ENCODE data around the gene MBD1. TPM values are rescaled to one million over a fixed set of nuclear protein-coding genes. Genes with fewer than 3 reads are reported as not detected.

Gene MBD1
- total and polyA plus RNA-seq, 4 donors = 13.9 to 45.8 (median 26.8) TPM

DNA sequence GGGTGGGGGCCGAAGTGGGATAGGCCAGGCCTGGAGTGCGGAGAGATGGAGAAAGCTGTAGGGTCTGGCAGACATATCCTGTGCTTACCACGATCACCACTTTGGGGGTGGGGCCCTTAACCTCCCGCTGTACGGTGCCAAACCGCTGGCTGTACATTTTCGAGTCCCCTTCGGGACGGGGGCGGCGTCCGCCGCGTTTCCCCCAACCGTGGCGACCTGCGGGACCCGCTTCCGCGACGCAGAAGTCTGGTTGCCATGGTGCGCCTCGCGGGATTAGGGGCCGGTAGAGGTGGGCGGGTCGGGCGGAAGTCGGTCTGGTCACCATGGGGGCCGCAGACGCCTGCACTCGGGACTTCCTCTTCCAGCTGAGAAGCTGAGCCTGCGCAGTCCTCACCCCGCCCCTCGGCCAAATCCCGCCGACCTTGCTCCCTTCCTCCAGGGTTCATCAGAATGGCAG is 15.0 kb downstream of the MBD1 start, which contains the start of gene CFAP53:
TSS of gene CFAP53 (minus strand) at position 248 of the 457 bp plus-strand sequence. CDS start at position 157, 91 bp downstream.
- TF ChIP-seq JUND (IDR thresholded peaks at IDR 0.05) (no peak), RXRA (IDR thresholded peaks at IDR 0.05) (peak; percentile 18 to 28), TAF1 (conservative IDR thresholded peaks at IDR 0.05) (no peak), YY1 (IDR thresholded peaks at IDR 0.05) (peak; percentile 53), SP1 (IDR thresholded peaks at IDR 0.05) (peak; percentile 36), RAD21 (IDR thresholded peaks at IDR 0.05) (no peak), FOXA1 (IDR thresholded peaks at IDR 0.05) (no peak), EGR1 (IDR thresholded peaks at IDR 0.05; ENCODE audit: low read depth in 2 of 2) (peak; percentile 42 to 55), HNF4G (IDR thresholded peaks at IDR 0.05) (peak; percentile 10), FOXA2 (IDR thresholded peaks at IDR 0.05) (no peak), HNF4A (conservative IDR thresholded peaks at IDR 0.05) (peak; percentile 28 to 32), GABPA (IDR thresholded peaks at IDR 0.05 in 1 of 2, conservative IDR thresholded peaks at IDR 0.05 in 1 of 2) (peak; percentile 70 to 93), NR2F2 (IDR thresholded peaks at IDR 0.05) (no peak)
- TF ChIP-seq, protein P1, sequence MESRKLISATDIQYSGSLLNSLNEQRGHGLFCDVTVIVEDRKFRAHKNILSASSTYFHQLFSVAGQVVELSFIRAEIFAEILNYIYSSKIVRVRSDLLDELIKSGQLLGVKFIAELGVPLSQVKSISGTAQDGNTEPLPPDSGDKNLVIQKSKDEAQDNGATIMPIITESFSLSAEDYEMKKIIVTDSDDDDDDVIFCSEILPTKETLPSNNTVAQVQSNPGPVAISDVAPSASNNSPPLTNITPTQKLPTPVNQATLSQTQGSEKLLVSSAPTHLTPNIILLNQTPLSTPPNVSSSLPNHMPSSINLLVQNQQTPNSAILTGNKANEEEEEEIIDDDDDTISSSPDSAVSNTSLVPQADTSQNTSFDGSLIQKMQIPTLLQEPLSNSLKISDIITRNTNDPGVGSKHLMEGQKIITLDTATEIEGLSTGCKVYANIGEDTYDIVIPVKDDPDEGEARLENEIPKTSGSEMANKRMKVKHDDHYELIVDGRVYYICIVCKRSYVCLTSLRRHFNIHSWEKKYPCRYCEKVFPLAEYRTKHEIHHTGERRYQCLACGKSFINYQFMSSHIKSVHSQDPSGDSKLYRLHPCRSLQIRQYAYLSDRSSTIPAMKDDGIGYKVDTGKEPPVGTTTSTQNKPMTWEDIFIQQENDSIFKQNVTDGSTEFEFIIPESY (IDR thresholded peaks at IDR 0.05) = peak; percentile 93
- TF ChIP-seq, protein P2, sequence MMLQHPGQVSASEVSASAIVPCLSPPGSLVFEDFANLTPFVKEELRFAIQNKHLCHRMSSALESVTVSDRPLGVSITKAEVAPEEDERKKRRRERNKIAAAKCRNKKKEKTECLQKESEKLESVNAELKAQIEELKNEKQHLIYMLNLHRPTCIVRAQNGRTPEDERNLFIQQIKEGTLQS (IDR thresholded peaks at IDR 0.05) = no peak
- TF ChIP-seq, protein P3, sequence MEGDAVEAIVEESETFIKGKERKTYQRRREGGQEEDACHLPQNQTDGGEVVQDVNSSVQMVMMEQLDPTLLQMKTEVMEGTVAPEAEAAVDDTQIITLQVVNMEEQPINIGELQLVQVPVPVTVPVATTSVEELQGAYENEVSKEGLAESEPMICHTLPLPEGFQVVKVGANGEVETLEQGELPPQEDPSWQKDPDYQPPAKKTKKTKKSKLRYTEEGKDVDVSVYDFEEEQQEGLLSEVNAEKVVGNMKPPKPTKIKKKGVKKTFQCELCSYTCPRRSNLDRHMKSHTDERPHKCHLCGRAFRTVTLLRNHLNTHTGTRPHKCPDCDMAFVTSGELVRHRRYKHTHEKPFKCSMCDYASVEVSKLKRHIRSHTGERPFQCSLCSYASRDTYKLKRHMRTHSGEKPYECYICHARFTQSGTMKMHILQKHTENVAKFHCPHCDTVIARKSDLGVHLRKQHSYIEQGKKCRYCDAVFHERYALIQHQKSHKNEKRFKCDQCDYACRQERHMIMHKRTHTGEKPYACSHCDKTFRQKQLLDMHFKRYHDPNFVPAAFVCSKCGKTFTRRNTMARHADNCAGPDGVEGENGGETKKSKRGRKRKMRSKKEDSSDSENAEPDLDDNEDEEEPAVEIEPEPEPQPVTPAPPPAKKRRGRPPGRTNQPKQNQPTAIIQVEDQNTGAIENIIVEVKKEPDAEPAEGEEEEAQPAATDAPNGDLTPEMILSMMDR (IDR thresholded peaks at IDR 0.05; ENCODE audit: low read depth, low read length, missing input control) = no peak
- TF ChIP-seq, protein P4, sequence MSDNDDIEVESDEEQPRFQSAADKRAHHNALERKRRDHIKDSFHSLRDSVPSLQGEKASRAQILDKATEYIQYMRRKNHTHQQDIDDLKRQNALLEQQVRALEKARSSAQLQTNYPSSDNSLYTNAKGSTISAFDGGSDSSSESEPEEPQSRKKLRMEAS (IDR thresholded peaks at IDR 0.05) = no peak
- TF ChIP-seq, protein P5, sequence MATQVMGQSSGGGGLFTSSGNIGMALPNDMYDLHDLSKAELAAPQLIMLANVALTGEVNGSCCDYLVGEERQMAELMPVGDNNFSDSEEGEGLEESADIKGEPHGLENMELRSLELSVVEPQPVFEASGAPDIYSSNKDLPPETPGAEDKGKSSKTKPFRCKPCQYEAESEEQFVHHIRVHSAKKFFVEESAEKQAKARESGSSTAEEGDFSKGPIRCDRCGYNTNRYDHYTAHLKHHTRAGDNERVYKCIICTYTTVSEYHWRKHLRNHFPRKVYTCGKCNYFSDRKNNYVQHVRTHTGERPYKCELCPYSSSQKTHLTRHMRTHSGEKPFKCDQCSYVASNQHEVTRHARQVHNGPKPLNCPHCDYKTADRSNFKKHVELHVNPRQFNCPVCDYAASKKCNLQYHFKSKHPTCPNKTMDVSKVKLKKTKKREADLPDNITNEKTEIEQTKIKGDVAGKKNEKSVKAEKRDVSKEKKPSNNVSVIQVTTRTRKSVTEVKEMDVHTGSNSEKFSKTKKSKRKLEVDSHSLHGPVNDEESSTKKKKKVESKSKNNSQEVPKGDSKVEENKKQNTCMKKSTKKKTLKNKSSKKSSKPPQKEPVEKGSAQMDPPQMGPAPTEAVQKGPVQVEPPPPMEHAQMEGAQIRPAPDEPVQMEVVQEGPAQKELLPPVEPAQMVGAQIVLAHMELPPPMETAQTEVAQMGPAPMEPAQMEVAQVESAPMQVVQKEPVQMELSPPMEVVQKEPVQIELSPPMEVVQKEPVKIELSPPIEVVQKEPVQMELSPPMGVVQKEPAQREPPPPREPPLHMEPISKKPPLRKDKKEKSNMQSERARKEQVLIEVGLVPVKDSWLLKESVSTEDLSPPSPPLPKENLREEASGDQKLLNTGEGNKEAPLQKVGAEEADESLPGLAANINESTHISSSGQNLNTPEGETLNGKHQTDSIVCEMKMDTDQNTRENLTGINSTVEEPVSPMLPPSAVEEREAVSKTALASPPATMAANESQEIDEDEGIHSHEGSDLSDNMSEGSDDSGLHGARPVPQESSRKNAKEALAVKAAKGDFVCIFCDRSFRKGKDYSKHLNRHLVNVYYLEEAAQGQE (IDR thresholded peaks at IDR 0.05) = no peak
- H3K4me3 ChIP-seq (ENCODE audit: low read depth in 1 of 3, low read length in 3 of 3) = peak within 1 kb of the TSS; percentile 83 to 94 (median 87)
- no peak within 1 kb of the TSS for H3K9ac ChIP-seq (ENCODE audit: low read depth in 1 of 2, low read length in 2 of 2)
- H3K27ac ChIP-seq (ENCODE audit: low read depth in 1 of 2, low read length in 2 of 2) = no peak within 1 kb of the TSS
- no peaks in the 10 kb centered on the region for H3K27me3 ChIP-seq (ENCODE audit: control insufficient read depth in 4 of 4, insufficient read depth in 4 of 4, low read length in 3 of 4)
- H3K4me1 ChIP-seq (ENCODE audit: control insufficient read depth in 4 of 4, insufficient read depth in 4 of 4, low read length in 3 of 4) = peaks cover 0 to 11% (median 9%) of the 10 kb centered on the region in 4 donors
- H3K36me3 ChIP-seq (ENCODE audit: control insufficient read depth in 4 of 4, insufficient read depth in 3 of 4, low read depth in 1 of 4, low read length in 3 of 4) = peaks cover 2 to 21% (median 13%) of the 10 kb centered on the region in 4 donors
- WGBS = 1% methylated on average over 37 of the region's 37 CpGs
- peak; percentile 83 for DNase-seq (ENCODE audit: low spot score)
- no peaks in the 10 kb centered on the region for H3K9me3 ChIP-seq (ENCODE audit: control insufficient read depth in 4 of 4, low read length in 3 of 4)

Data from liver (tissue), 9 donors.